Dermis blood vessel endothelial cell (primary cell): ENCODE data around the gene BRPF1. TPM values are rescaled to one million over a fixed set of nuclear protein-coding genes. Genes with fewer than 3 reads are reported as not detected.

ENCODE experiments used
- DNase-seq: peaks from one replicate; pipeline ENCODE4 v3.0.0; 2010
- total RNA-seq: library from RNA; depleted of rRNA; stranded (reverse); fragments of >200 nt; gene quantifications from 2 replicates; pipeline ENCODE4 v1.2.3, GENCODE V29; 2014

BRPF1 gene
- total RNA-seq, 1 donor from 2014 or later, result 24.8 TPM

- DNase-seq, result peak; percentile 13
Measured at GRCh38 chr3:9703736-9704346, 27.7 kb upstream of the BRPF1 start, which contains the start of gene CPNE9. CPNE9 (plus strand) TSS chr3:9703833; CDS start chr3:9703997, 164 bp downstream.

- DNase-seq, result peak; percentile 43
Measured at GRCh38 chr3:9704347-9705322, 26.9 kb upstream of the BRPF1 start.

- no peak for DNase-seq
Measured at GRCh38 chr3:9710174-9710739, 21.3 kb upstream of the BRPF1 start.

GRCh38 chr3:9712415-9712814 is 19.1 kb upstream of the BRPF1 start:
- no peak for DNase-seq

- DNase-seq, result no peak
Measured at GRCh38 chr3:9713142-9713541, 18.4 kb upstream of the BRPF1 start.

- DNase-seq, result no peak
Measured at GRCh38 chr3:9715136-9715535, 16.4 kb upstream of the BRPF1 start.

GRCh38 chr3:9715764-9716437 is 15.6 kb upstream of the BRPF1 start:
- DNase-seq, result peak; percentile 93

GRCh38 chr3:9716801-9717555 is 14.6 kb upstream of the BRPF1 start:
- DNase-seq, result no peak

GRCh38 chr3:9717563-9717962 is 14.0 kb upstream of the BRPF1 start:
- DNase-seq, result no peak

- DNase-seq, result no peak
Measured at GRCh38 chr3:9718118-9718517, 13.4 kb upstream of the BRPF1 start.

- DNase-seq, result no peak
Measured at GRCh38 chr3:9721015-9721699, 10.4 kb upstream of the BRPF1 start.

GRCh38 chr3:9721700-9722060 is 9.9 kb upstream of the BRPF1 start:
- DNase-seq, result no peak

GRCh38 chr3:9725775-9726515 is 5.6 kb upstream of the BRPF1 start:
- DNase-seq, result no peak

GRCh38 chr3:9727041-9727595 is 4.4 kb upstream of the BRPF1 start:
- peak; percentile 33 for DNase-seq

- no peak for DNase-seq
Measured at GRCh38 chr3:9727743-9728142, 3.8 kb upstream of the BRPF1 start.

- no peak for DNase-seq
Measured at GRCh38 chr3:9729419-9729818, 2.1 kb upstream of the BRPF1 start.

- DNase-seq, result no peak
Measured at GRCh38 chr3:9730657-9731205, 804 bp upstream of the BRPF1 start.

- DNase-seq, result peak; percentile 47
Measured at GRCh38 chr3:9732080-9732739, 675 bp downstream of the BRPF1 start.

GRCh38 chr3:9732740-9733115 is 1.2 kb downstream of the BRPF1 start:
- peak; percentile 30 for DNase-seq

GRCh38 chr3:9736831-9737230 is 5.3 kb downstream of the BRPF1 start:
- DNase-seq, result no peak
